HG02798 (cell line): Measurements from ENCODE around the gene CRAMP1.

ENCODE experiments used
- ATAC-seq: cut with Tn5 transposase; IDR thresholded peaks from one replicate; pipeline ENCODE4 v1.9.1; 2021; ENCODE audit warnings: mild to moderate bottlenecking; ENCODE audit not compliant: unreplicated experiment, poor library complexity

CRAMP1 gene, protein sequence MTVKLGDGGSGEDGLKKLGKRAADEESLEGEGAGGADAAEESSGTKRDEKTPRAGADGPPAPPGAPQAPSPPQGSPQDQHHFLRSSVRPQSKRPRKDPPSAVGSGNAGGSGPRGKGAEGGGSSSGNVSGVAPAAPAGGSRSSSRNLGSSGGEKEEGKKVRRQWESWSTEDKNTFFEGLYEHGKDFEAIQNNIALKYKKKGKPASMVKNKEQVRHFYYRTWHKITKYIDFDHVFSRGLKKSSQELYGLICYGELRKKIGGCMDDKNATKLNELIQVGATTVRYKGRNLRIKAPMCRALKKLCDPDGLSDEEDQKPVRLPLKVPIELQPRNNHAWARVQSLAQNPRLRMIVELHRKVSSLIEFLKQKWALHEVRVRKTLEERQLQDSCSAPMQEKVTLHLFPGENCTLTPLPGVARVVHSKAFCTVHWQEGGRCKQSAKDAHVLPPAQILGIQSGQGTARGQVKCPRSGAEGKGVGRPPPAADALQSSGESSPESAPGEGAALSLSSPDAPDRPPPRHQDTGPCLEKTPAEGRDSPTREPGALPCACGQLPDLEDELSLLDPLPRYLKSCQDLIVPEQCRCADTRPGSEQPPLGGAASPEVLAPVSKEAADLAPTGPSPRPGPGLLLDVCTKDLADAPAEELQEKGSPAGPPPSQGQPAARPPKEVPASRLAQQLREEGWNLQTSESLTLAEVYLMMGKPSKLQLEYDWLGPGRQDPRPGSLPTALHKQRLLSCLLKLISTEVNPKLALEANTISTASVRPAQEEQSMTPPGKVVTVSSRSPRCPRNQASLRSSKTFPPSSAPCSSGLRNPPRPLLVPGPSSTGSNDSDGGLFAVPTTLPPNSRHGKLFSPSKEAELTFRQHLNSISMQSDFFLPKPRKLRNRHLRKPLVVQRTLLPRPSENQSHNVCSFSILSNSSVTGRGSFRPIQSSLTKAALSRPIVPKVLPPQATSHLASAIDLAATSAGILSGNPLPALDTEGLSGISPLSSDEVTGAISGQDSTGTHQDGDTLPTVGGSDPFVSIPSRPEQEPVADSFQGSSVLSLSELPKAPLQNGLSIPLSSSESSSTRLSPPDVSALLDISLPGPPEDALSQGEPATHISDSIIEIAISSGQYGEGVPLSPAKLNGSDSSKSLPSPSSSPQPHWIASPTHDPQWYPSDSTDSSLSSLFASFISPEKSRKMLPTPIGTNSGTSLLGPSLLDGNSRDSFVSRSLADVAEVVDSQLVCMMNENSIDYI (N-terminal part only)

DNA sequence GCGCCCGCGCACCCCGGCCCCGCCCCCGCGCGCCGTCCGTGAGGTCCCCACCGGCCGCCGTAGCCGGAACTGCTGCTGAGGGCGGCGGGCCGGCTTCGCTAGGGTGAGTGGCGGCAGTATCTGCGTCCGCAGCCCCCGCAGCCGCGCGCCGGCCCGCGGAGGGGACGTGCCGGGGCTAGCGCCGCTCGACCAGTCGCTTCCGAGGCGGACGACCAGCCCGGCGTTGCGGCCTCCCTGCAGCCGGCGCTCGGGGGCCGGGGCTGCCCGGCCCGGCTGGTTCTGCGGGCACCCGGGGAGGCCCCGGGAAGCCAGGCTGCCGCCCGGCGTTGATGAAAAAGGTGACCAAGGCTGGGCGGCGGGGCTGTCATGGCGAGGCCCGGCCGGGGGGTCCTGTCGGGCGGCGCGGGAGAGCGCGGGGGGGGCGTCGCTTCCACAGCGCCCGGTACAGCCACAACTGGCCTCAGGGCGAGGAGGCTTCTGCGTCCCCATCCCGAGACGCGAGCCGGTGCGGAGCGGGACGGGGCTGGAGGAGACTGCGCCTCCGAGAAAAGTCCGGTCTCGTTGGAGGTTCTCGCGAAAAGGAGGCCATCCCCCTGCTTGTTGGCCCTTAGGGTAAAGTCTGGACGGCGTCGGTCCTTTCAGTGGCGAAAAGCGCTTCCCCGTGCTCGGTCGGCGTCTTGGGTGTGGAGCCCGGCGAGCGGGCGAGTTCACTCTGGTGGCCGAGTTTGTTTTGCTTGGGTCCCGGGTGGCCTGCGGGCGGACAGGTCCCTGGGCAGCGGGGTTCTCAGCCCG is at the start of gene CRAMP1:
Gene CRAMP1, plus strand, starts transcription at position 41 of the 792 bp plus-strand sequence. CDS start 2,280 bp downstream, outside the sequence.
- ATAC-seq = peak; percentile 11

GRCh38 chr16:1563786-1564185 is 48.4 kb upstream of the CRAMP1 start:
- no peak for ATAC-seq

DNA sequence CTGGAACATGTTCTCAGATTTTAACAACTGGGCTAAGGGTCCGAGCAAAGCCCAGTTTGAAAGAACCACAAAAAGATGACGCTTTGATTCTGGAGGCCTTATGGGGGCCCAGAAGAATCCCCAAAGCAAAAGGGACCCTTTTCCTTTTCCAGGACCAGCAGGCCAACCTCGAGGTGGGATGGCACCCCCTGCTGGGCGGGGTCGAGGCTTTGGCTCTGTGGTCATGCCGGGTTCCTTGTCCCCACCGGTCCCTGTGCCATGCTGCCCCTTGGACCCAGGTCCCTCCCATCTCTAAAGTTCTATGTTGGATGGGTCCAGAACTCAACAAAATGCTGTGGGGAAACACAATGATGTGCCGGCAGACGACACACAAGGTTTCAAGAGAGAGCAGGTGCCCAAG is 47.8 kb upstream of the CRAMP1 start:
- no peak for ATAC-seq

DNA sequence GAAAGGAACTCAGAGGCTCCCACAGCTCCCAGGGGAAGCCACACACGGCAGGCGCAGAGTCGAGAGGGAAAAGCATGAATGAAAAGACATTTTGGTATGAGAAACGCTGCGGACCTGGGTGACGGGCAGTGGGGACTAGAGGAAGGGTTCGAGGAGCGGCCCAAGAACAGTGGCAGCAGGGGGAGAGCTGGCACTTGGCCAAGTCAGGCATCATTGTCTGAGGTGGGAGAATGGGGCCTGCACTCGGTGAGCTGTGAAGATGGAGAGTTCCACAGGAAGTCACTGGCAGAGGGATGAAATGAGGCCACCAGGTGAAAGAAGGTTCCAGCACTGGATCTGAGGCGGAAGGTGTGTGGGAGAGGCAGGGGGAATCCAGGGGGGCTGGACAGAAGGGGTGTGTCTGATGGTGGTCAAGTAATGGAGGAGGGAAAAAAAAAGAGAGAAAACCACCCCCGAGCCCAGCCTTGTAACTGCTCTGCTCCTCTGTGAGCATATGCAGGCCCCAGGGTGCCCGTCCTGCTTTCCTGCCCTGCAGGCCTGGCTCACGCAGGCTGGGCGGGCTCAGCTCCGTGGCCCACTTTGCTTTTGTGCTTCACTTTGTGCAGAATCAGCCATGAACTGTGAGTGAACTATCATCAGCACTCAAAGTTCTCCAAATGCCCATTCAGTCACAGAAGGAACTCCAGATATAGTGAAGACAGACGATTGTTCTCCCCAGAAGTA is 46.9 kb upstream of the CRAMP1 start:
- ATAC-seq = no peak

DNA sequence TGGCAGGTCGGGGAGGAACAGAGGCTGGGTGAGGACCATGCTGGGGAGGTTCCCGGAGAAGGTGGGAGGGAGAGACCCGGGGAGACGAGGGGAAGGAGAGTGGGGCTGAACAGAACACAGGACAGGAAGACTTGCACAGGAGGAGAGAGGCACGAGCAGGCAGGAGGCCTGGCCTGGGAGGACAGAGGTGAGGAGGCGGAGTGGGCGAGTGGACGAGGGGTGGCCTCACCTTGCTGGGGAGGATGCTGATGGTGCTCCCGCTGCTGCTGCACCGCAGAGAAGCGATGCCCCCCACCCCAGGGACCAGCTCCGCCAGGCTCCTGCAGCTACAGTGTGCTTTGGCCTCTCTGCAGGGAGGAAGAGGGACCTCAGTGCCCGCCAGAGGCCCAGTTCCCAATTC is 44.2 kb upstream of the CRAMP1 start:
- ATAC-seq = no peak

- no peak for ATAC-seq
These were observed 41.0 kb upstream of the CRAMP1 start for GRCh38 chr16:1571012-1571671.

DNA sequence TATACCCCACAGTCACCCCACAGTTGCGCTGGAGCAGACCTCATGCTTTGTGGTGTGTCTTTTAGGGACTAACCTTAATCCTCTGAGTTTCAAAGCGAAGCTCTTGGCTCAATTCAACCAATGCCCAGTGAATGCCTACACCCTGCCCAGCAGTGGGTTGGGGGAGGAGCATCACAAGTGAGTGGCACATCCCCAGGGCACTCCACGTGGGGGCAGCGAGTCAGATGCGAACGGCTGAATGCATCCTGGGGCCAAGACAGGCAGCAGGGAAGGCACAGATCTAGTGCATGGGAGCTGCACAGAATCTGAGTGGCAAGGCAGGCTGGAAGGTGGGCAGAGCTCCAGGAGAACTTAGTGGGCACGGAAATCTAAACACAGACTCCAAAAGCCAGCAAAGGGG is 39.5 kb upstream of the CRAMP1 start:
- no peak for ATAC-seq

DNA sequence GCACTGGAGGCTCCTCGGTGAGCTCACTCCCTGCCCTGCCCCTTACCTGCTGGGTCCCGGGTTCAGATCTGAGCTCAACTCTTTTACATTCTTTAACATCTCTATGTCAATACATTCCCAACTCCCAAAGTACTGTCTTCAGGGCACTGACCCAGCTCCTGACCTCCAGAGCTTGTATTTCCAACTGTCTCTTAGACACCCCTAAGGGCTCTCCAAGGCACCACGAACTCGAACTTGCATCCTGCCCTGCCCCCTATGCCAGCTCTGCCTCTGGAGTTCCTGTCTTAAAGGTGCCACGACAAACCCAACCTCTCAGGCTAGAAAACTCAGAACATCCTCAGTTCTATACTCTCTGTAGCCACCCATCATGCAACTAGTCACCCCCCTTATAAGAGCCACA is 38.9 kb upstream of the CRAMP1 start:
- no peak for ATAC-seq

DNA sequence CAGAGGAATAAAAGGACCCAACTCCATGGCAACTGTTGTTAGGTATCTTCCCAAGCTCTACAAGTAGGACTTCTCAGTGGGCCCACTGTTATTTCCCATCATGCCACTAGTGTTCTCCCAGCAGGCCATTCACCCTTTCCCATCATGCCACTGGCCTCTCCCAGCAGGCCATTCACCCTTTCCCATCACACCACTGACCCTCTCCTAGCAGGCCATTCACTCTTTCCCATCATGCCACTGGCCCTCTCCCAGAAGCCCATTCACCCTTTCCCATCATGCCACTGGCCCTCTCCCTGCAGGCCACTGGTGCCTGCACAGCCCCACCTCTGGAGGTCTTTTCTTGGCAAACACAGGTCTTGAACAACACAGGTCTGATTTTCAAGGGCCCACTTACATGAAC is 36.6 kb upstream of the CRAMP1 start:
- ATAC-seq = no peak

DNA sequence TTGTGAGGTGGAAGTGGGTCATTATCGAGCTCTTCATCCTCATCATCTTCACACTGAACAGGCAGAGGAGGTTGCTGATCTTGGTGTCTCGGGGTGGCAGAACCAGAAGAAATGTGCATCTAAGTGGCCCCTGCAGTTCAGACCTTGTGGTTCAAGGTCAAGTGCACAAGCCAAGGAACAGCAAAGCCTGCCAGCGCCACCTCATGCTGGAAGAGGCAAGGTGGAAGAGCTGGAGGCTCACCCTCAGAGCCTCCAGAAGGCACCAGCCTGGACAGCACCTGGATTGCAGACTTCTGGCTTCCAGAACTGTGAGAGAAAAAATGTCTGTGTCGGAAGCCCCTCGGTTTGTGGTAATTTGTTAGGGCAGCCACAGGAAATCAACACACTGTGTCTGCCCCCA is 32.9 kb upstream of the CRAMP1 start:
- ATAC-seq = no peak

- ATAC-seq = no peak
These were observed 31.9 kb upstream of the CRAMP1 start for GRCh38 chr16:1580256-1580655.

DNA sequence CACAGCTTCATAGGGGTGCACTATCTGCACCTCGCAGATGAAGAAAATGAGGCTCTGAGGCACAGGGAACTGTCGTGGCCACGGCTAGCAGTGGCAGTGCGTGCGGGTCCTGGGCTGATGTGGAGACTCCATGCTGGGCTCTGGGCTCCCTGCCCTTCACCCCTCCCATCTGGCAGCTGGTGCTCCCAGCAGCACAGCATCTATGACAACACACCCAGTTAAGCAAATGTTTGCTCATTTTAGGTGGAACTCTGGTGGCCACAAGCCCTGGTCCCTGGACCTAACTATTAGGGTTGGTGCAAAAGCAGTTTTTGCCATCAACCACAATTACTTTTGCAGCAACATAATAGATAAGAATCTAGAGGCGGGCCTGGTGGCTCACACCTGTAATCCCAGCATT is 31.2 kb upstream of the CRAMP1 start:
- no peak for ATAC-seq

DNA sequence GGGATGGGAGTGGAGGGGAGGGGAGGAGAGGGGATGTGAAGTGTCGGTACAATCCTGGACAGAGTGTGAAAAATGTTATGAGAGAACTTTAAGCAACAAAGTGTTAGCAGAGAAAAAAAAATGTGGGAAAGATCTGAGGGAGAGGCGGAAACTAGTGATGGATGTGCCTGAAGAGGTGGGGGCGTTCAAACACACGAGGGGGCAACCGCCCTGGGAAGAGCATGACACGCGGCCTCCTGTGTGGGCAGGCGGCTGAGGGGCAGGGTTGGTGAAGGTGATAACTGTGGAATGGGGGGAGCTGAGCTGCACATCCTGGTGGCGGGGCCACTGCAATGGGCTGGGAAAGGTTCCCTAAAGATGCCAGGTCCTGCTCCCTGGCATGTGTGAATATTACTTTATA is 30.4 kb upstream of the CRAMP1 start:
- no peak for ATAC-seq

DNA sequence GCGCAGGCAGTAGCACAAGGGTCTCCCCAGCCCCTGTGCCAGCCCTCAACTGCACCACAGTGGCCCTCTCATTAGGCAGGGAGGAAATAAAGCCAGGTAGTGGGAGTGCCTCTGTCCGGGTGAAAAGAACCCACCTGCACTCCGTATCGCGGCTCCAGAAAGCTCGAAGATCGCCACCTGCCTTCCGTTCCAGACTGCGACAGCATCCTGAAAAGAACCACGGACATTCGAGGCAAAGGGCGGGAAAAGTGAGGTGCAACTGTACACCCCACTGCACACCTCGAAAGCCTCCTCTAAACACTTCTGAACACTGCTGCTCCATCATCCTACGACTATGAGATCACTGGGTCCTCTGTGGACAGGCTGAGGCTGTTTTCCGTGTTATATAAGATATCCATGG is 29.0 kb upstream of the CRAMP1 start:
- no peak for ATAC-seq

- no peak for ATAC-seq
These were observed 27.2 kb upstream of the CRAMP1 start for GRCh38 chr16:1584926-1585484.

DNA sequence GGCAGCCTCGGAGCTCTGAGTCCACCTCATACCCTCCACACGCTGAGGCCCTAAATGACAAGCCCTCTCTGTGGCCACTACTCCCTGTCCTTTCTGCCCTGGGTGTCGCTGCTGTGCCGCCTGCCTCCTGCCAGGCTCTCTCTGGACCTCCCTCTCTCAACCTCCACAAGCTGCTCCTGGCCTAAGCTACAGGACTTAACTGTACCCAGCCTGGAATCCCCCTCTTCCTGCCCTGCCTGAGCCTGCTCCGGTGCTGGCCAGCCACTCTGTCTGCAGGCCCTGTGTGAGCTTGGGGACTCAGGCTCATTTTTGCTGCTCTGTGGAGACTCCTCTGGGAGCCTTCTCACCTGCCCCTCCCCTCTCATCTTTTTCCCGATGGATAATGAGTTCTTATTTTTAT is 21.8 kb upstream of the CRAMP1 start:
- no peak for ATAC-seq

DNA sequence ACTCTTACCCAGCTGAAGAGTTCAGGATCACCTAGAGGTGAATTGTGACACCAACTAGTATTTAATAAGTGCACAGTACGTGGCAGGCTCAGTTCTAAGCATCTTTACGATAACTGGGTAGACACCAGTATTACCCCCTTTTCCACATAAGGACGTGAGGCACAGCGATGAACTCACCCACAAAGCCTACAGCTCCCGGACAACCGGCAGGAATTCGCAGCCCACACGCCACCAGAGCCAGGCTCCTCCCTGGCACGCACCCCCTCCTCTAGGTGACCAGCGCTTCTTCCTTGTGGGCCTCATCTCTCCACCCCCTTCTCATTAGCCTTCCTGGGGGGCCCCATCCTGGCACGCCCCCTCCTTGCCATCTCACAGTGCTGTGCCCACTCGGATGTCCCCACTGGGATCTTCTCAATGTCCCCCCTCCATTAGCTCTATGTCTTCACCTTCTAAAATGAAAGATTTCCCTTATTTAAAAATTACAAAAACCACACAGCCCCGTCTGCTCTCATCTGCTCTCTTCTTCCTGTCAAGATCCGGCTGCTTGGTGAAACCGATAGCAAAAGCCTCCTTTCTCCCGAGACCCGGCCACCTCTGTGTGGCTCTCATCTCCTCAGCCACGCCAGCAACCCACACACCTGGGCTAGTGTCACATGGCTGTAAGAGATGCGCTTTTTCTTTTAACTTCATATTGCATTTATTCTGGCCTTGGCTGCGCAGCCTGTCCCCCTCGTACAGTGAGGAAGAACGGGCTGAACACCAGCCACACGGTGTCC is 21.0 kb upstream of the CRAMP1 start:
- no peak for ATAC-seq

GRCh38 chr16:1592446-1592845 is 19.7 kb upstream of the CRAMP1 start:
- ATAC-seq = no peak
